ENCODE results near the gene FKBP10.

Gene FKBP10

DNA sequence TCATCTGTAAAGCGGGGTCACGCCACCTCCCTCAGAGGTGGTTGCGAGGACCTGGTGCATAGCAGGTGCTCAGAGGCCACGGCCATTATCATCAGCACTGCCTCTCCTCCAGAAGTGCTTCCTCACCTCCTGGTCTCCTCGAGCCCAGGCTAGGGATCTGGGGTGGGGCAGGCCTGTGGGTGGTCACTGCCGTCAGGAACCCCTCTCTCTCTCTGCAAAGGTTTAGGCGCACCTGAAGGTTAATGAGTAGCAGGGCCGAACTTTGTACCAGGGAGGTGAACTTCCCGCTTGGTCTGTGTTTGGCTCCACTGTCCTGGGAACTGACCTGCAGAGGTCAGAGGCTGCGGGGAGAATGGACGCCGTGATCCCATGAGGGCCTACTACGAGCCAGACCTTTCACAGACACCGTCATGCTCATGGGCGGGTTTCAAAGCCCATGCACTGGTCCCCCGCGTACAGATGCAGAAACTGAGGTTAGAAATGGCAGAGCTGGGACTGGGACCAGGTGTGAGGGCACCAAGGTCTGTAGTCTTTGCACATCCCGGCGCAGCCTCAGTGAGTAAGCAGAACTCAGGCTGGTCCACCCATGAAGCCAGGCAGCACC is 40.1 kb upstream of the FKBP10 start:
- TF ChIP-seq GABPA (IDR thresholded peaks at IDR 0.05; ENCODE audit: low read depth) (no peak), POLR2AphosphoS5 (IDR thresholded peaks at IDR 0.05; ENCODE audit: low read depth) (no peak), SPI1 (IDR thresholded peaks at IDR 0.05; ENCODE audit: borderline replicate concordance, low read depth) (no peak)
- TF ChIP-seq, protein P1, sequence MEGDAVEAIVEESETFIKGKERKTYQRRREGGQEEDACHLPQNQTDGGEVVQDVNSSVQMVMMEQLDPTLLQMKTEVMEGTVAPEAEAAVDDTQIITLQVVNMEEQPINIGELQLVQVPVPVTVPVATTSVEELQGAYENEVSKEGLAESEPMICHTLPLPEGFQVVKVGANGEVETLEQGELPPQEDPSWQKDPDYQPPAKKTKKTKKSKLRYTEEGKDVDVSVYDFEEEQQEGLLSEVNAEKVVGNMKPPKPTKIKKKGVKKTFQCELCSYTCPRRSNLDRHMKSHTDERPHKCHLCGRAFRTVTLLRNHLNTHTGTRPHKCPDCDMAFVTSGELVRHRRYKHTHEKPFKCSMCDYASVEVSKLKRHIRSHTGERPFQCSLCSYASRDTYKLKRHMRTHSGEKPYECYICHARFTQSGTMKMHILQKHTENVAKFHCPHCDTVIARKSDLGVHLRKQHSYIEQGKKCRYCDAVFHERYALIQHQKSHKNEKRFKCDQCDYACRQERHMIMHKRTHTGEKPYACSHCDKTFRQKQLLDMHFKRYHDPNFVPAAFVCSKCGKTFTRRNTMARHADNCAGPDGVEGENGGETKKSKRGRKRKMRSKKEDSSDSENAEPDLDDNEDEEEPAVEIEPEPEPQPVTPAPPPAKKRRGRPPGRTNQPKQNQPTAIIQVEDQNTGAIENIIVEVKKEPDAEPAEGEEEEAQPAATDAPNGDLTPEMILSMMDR (IDR thresholded peaks at IDR 0.05; ENCODE audit: insufficient read depth, low read length) = no peak
- TF ChIP-seq, protein P2, sequence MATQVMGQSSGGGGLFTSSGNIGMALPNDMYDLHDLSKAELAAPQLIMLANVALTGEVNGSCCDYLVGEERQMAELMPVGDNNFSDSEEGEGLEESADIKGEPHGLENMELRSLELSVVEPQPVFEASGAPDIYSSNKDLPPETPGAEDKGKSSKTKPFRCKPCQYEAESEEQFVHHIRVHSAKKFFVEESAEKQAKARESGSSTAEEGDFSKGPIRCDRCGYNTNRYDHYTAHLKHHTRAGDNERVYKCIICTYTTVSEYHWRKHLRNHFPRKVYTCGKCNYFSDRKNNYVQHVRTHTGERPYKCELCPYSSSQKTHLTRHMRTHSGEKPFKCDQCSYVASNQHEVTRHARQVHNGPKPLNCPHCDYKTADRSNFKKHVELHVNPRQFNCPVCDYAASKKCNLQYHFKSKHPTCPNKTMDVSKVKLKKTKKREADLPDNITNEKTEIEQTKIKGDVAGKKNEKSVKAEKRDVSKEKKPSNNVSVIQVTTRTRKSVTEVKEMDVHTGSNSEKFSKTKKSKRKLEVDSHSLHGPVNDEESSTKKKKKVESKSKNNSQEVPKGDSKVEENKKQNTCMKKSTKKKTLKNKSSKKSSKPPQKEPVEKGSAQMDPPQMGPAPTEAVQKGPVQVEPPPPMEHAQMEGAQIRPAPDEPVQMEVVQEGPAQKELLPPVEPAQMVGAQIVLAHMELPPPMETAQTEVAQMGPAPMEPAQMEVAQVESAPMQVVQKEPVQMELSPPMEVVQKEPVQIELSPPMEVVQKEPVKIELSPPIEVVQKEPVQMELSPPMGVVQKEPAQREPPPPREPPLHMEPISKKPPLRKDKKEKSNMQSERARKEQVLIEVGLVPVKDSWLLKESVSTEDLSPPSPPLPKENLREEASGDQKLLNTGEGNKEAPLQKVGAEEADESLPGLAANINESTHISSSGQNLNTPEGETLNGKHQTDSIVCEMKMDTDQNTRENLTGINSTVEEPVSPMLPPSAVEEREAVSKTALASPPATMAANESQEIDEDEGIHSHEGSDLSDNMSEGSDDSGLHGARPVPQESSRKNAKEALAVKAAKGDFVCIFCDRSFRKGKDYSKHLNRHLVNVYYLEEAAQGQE (IDR thresholded peaks at IDR 0.05; ENCODE audit: insufficient replicate concordance, low read depth) = no peak
- no peak overlapping the region for H3K27ac ChIP-seq (replicated peaks)
- no peak for DNase-seq (ENCODE audit: low read depth in 1 of 2, low spot score in 1 of 2)
- H3K4me3 ChIP-seq (replicated peaks; ENCODE audit: insufficient read depth, low read length) = no peak overlapping the region
- no peaks in the 10 kb centered on the region for H3K27me3 ChIP-seq (ENCODE audit: insufficient read depth, poor library complexity, severe bottlenecking)

DNA sequence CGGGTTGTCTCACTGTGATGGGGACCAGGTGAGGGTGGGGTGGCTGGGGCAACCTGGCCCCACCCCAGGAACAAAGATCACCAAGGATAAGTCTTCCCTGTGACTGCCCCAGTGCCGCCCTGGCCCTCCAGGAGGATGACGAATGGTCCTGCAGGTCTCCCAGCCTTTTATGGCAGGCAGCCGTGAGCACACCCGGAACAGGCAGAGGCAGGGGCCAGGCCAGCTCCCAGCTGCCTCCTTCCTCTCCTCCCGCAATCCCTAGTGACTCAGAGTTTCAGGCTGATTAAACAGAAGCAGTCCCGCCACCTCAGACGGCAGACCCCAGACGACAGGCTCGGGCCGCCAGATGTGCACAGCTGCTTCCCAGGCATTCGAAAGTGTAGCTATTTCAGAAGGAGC is 39.6 kb upstream of the FKBP10 start:
- H3K27ac ChIP-seq (replicated peaks) = no peak overlapping the region
- no peak overlapping the region for H3K4me3 ChIP-seq (replicated peaks; ENCODE audit: insufficient read depth, low read length)
- DNase-seq (ENCODE audit: low read depth in 1 of 2, low spot score in 1 of 2) = no peak
- TF ChIP-seq, protein P2 (IDR thresholded peaks at IDR 0.05; ENCODE audit: insufficient replicate concordance, low read depth) = no peak
- TF ChIP-seq, protein P1 (IDR thresholded peaks at IDR 0.05; ENCODE audit: insufficient read depth, low read length) = no peak
- TF ChIP-seq POLR2AphosphoS5 (IDR thresholded peaks at IDR 0.05; ENCODE audit: low read depth) (no peak), SPI1 (IDR thresholded peaks at IDR 0.05; ENCODE audit: borderline replicate concordance, low read depth) (no peak), GABPA (IDR thresholded peaks at IDR 0.05; ENCODE audit: low read depth) (no peak)
- H3K27me3 ChIP-seq (ENCODE audit: insufficient read depth, poor library complexity, severe bottlenecking) = no peaks in the 10 kb centered on the region

DNA sequence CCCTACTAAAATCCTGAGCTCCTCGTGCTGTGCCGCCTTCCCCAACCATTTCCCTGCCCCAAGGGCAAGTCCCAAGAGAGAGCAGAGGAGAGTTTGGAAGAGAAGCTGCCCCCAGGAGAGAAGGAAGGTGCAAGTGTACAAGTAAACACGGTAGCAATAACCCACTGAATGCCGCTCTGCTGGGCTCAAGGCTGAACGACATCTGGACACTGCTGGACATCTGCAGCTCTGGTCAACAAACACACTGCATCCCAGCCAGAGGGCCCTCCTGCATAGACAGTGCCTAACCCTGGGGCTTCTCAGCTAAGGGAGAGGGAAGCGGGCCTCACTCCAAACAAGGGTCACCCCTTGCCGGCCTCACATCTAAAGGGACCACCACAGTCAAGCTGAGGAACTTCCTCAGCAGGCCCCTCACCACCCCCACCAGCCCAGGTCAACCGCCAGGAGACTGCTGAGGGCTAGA is 39.0 kb upstream of the FKBP10 start:
- DNase-seq (ENCODE audit: low read depth in 1 of 2, low spot score in 1 of 2) = no peak
- Histone ChIP-seq H3K27me3 (ENCODE audit: insufficient read depth, poor library complexity, severe bottlenecking) (no peaks in the 10 kb centered on the region), H3K4me3 (replicated peaks; ENCODE audit: insufficient read depth, low read length) (no peak overlapping the region), H3K27ac (replicated peaks) (no peak overlapping the region)
- TF ChIP-seq, protein P1 (IDR thresholded peaks at IDR 0.05; ENCODE audit: insufficient read depth, low read length) = no peak
- TF ChIP-seq GABPA (IDR thresholded peaks at IDR 0.05; ENCODE audit: low read depth) (no peak), POLR2AphosphoS5 (IDR thresholded peaks at IDR 0.05; ENCODE audit: low read depth) (no peak), SPI1 (IDR thresholded peaks at IDR 0.05; ENCODE audit: borderline replicate concordance, low read depth) (no peak)
- TF ChIP-seq, protein P2 (IDR thresholded peaks at IDR 0.05; ENCODE audit: insufficient replicate concordance, low read depth) = no peak
